Colonic mucosa (tissue), 4 donors: ENCODE data around the gene PCSK5. TPM values are rescaled to one million over a fixed set of nuclear protein-coding genes. Genes with fewer than 3 reads are reported as not detected.

Source experiments
- DNase-seq: peaks from one replicate; pipeline ENCODE4 v3.0.0-alpha.2; 2020
- H3K27ac ChIP-seq: fragments of 200-600 bp; one replicate; pipeline ENCODE4 v1.8.0; 2021
- H3K27me3 ChIP-seq: fragments of 200-600 bp; one replicate; pipeline ENCODE4 v1.8.0; 2021
- H3K36me3 ChIP-seq: fragments of 200-600 bp; one replicate; pipeline ENCODE4 v1.8.0; 2021
- H3K4me1 ChIP-seq: fragments of 200-600 bp; one replicate; pipeline ENCODE4 v1.8.0; 2021; ENCODE audit warnings: mild to moderate bottlenecking
- H3K4me3 ChIP-seq: fragments of 200-600 bp; one replicate; pipeline ENCODE4 v1.8.0; 2021
- H3K9ac ChIP-seq, 2 donors: one replicate each; pipeline ENCODE4 v1.7.0; 2013; ENCODE audit warnings: control low read depth in 2 of 2, low read depth in 2 of 2, low read length in 2 of 2
- H3K9me3 ChIP-seq: fragments of 200-600 bp; one replicate; pipeline ENCODE4 v1.8.0; 2021
- CTCF ChIP-seq: fragments of 200-600 bp; IDR thresholded peaks from one replicate; pipeline ENCODE4 v1.8.0; 2022; ENCODE audit warnings: antibody characterized with exemption, mild to moderate bottlenecking
- intact Hi-C: fragments of 100-400 bp; cut with DNase I; formaldehyde crosslinking; loops from one replicate; pipeline ENCODE4 v1.14.1; 2022
- total RNA-seq, 2 donors: library from RNA; stranded (reverse); fragmentation: NEBNext Ultra II Directional in 1 of 2; extraction: Animal tissue kit (Norgen Biotek cat#: 25700) in 1 of 2; gene quantifications; one replicate each; pipeline ENCODE4 v1.2.1, GENCODE V29; 2021
- donor health status: healthy.
- donor health status: DM: no; HTN: no; CAD: no.
- donor health status: DM: no; HTN: no; CAD: no.

Gene PCSK5
- total RNA-seq, 2 donors from 2014 or later, result 36.7 to 55.3 TPM

GRCh38 chr9:76112151-76112550 is 221.7 kb downstream of the PCSK5 start:
- Histone ChIP-seq H3K9ac (no peak overlapping the region), H3K27ac (no peak overlapping the region), H3K27me3 (no peaks in the 10 kb centered on the region), H3K9me3 (no peaks in the 10 kb centered on the region), H3K4me1 (no peaks in the 10 kb centered on the region), H3K4me3 (no peak overlapping the region), H3K36me3 (no peaks in the 10 kb centered on the region)
- no peak for TF ChIP-seq CTCF
- intact Hi-C loops, result no loop called here
- no peak for DNase-seq

- no peaks in the 10 kb centered on the region for H3K9me3 ChIP-seq
- intact Hi-C loops, result no loop called here
Measured at GRCh38 chr9:76114144-76114543, 223.7 kb downstream of the PCSK5 start.

GRCh38 chr9:76115396-76115795 is 224.9 kb downstream of the PCSK5 start:
- no peak for TF ChIP-seq CTCF
- no peaks in the 10 kb centered on the region for H3K4me1 ChIP-seq
- H3K9me3 ChIP-seq, result no peaks in the 10 kb centered on the region
- H3K27ac ChIP-seq, result no peak overlapping the region
- no peaks in the 10 kb centered on the region for H3K36me3 ChIP-seq
- no peak overlapping the region for H3K9ac ChIP-seq
- no peaks in the 10 kb centered on the region for H3K27me3 ChIP-seq
- H3K4me3 ChIP-seq, result no peak overlapping the region
- no peak for DNase-seq
- intact Hi-C loops, result no loop called here

More at GRCh38 chr9:76114144-76114543, 223.7 kb downstream of the PCSK5 start:
- H3K9ac ChIP-seq, result no peak overlapping the region
- no peaks in the 10 kb centered on the region for H3K27me3 ChIP-seq
- no peak overlapping the region for H3K4me3 ChIP-seq
- no peak overlapping the region for H3K27ac ChIP-seq
- no peaks in the 10 kb centered on the region for H3K4me1 ChIP-seq
- TF ChIP-seq CTCF, result no peak
- no peaks in the 10 kb centered on the region for H3K36me3 ChIP-seq
- DNase-seq, result no peak

GRCh38 chr9:76115982-76116646 is 225.6 kb downstream of the PCSK5 start:
- no peak for TF ChIP-seq CTCF
- no peak for DNase-seq
- no peak overlapping the region for H3K4me3 ChIP-seq
- H3K9ac ChIP-seq, result no peak overlapping the region
- H3K4me1 ChIP-seq, result no peaks in the 10 kb centered on the region
- no peaks in the 10 kb centered on the region for H3K36me3 ChIP-seq
- intact Hi-C loops, result no loop called here
- H3K9me3 ChIP-seq, result no peaks in the 10 kb centered on the region
- H3K27ac ChIP-seq, result no peak overlapping the region
- H3K27me3 ChIP-seq, result no peaks in the 10 kb centered on the region

- DNase-seq, result no peak
- intact Hi-C loops, result no loop called here
- H3K36me3 ChIP-seq, result no peaks in the 10 kb centered on the region
Measured at GRCh38 chr9:76116913-76117312, 226.4 kb downstream of the PCSK5 start.

More at GRCh38 chr9:76116913-76117312, 226.4 kb downstream of the PCSK5 start:
- no peaks in the 10 kb centered on the region for H3K27me3 ChIP-seq
- no peak overlapping the region for H3K27ac ChIP-seq
- H3K4me3 ChIP-seq, result no peak overlapping the region
- no peak overlapping the region for H3K9ac ChIP-seq
- no peaks in the 10 kb centered on the region for H3K4me1 ChIP-seq
- TF ChIP-seq CTCF, result no peak
- H3K9me3 ChIP-seq, result no peaks in the 10 kb centered on the region
